Ishikawa (cell line): ENCODE data around the gene CIB1.

Source experiments
- CEBPB ChIP-seq: IDR thresholded peaks from 2 replicates; pipeline ENCODE4 v1.6.1; 2012
- CREB1 ChIP-seq: IDR thresholded peaks from 2 replicates; pipeline ENCODE4 v1.6.1; 2012; ENCODE audit warnings: low read depth
- EGR1 ChIP-seq: IDR thresholded peaks from 2 replicates; pipeline ENCODE4 v1.6.1; 2012
- EP300 ChIP-seq: IDR thresholded peaks from 2 replicates; pipeline ENCODE4 v1.6.1; 2012; ENCODE audit warnings: borderline replicate concordance
- FOXM1 ChIP-seq: IDR thresholded peaks from 2 replicates; pipeline ENCODE4 v1.6.1; 2012; ENCODE audit warnings: low read depth, borderline replicate concordance
- NFIC ChIP-seq: IDR thresholded peaks from 2 replicates; pipeline ENCODE4 v1.6.1; 2012
- RAD21 ChIP-seq: IDR thresholded peaks from 2 replicates; pipeline ENCODE4 v1.6.1; 2012; ENCODE audit warnings: low read depth
- TAF1 ChIP-seq: IDR thresholded peaks from 2 replicates; pipeline ENCODE4 v1.6.1; 2012; ENCODE audit warnings: low read depth, mild to moderate bottlenecking
- TCF12 ChIP-seq: IDR thresholded peaks from 2 replicates; pipeline ENCODE4 v1.6.1; 2012; ENCODE audit warnings: low read depth
- TEAD4 ChIP-seq: IDR thresholded peaks from 2 replicates; pipeline ENCODE4 v1.6.1; 2012
- YY1 ChIP-seq: IDR thresholded peaks from 2 replicates; pipeline ENCODE4 v1.6.1; 2012; ENCODE audit warnings: low read depth
- ZBTB7A ChIP-seq: IDR thresholded peaks from 2 replicates; pipeline ENCODE4 v1.6.1; 2012; ENCODE audit warnings: low read depth
- TF ChIP-seq, protein P1 (sequence below): IDR thresholded peaks from 2 replicates; pipeline ENCODE4 v1.6.1; 2012
- TF ChIP-seq, protein P2 (sequence below): IDR thresholded peaks from 2 replicates; pipeline ENCODE4 v1.6.1; 2012; ENCODE audit warnings: low read depth, mild to moderate bottlenecking
- TF ChIP-seq, protein P3 (sequence below): IDR thresholded peaks from 2 replicates; pipeline ENCODE4 v1.6.1; 2012

CIB1 gene

DNA sequence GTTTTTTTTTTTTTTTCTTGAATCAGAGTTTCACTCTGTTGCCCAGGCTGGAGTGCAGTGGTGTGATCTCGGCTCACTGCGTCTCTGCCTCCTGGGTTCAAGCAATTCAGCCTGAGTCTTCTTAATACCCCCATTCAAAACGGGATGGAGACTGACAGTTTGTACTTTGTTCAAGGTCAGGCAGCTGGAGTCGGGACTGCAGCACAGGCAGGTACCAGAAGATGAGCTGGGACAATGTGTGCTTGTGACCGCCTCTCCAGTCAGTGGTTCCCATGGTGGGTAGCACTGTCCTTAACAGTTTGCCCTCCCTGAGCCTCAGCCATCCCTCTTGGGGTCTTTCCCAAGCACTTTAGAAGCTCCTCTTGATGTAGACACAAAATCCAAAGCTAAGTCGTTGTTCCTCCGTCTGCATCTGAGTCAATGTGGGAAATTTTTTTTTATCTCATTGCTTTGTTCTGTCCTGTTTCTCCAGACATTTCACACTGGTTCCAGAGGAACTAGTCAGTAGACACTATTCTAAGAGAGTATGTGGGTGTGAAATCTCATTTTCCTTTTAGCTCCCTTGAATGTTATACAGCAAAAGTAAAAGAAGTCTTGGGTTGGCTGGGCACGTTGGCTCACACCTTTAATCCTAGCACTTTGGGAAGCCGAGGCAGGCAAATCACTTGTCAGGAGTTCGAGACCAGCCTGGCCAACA, 10.3 kb upstream of the CIB1 start:
- no peak for TF ChIP-seq EP300
- TF ChIP-seq NFIC: no peak
- TF ChIP-seq, protein P1, sequence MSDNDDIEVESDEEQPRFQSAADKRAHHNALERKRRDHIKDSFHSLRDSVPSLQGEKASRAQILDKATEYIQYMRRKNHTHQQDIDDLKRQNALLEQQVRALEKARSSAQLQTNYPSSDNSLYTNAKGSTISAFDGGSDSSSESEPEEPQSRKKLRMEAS: no peak

DNA sequence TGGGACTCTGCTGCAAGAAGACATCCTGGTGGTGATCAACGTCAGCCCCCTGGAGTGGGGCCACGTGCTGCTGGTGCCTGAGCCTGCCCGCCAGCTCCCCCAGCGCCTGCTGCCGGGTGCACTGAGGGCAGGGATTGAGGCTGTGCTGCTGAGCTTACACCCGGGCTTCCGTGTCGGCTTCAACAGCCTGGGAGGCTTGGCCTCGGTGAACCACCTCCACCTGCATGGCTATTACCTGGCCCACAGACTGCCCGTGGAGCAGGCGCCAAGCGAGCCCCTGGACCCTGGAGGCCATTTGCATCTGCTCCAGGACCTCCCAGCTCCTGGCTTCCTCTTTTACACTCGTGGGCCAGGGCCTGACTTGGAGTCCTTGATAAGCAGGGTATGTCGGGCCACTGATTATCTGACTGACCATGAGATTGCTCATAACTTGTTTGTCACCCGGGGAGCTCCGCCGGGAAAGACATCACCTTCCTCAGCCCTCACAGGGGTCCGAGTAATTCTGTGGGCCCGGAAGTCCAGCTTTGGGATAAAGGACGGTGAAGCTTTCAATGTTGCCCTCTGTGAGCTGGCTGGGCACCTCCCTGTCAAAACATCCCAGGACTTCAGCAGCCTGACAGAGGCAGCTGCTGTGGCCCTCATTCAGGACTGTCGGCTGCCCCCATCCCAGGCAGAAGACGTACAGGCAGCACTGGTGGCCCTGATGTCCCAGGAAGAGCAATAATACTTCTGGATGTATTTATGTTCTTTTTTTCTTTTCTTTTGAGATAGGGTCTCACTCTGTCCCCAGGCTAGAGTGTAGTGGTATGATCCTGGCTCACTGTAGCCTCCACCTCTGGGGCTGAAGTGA, 7.8 kb upstream of the CIB1 start:
- TF ChIP-seq TAF1 (no peak), NFIC (no peak), CREB1 (no peak), RAD21 (no peak), ZBTB7A (no peak), EP300 (no peak), EGR1 (no peak), TEAD4 (no peak), CEBPB (no peak), FOXM1 (no peak), TCF12 (no peak), YY1 (no peak)
- TF ChIP-seq, protein P2, sequence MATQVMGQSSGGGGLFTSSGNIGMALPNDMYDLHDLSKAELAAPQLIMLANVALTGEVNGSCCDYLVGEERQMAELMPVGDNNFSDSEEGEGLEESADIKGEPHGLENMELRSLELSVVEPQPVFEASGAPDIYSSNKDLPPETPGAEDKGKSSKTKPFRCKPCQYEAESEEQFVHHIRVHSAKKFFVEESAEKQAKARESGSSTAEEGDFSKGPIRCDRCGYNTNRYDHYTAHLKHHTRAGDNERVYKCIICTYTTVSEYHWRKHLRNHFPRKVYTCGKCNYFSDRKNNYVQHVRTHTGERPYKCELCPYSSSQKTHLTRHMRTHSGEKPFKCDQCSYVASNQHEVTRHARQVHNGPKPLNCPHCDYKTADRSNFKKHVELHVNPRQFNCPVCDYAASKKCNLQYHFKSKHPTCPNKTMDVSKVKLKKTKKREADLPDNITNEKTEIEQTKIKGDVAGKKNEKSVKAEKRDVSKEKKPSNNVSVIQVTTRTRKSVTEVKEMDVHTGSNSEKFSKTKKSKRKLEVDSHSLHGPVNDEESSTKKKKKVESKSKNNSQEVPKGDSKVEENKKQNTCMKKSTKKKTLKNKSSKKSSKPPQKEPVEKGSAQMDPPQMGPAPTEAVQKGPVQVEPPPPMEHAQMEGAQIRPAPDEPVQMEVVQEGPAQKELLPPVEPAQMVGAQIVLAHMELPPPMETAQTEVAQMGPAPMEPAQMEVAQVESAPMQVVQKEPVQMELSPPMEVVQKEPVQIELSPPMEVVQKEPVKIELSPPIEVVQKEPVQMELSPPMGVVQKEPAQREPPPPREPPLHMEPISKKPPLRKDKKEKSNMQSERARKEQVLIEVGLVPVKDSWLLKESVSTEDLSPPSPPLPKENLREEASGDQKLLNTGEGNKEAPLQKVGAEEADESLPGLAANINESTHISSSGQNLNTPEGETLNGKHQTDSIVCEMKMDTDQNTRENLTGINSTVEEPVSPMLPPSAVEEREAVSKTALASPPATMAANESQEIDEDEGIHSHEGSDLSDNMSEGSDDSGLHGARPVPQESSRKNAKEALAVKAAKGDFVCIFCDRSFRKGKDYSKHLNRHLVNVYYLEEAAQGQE: no peak
- TF ChIP-seq, protein P3, sequence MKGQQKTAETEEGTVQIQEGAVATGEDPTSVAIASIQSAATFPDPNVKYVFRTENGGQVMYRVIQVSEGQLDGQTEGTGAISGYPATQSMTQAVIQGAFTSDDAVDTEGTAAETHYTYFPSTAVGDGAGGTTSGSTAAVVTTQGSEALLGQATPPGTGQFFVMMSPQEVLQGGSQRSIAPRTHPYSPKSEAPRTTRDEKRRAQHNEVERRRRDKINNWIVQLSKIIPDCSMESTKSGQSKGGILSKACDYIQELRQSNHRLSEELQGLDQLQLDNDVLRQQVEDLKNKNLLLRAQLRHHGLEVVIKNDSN: no peak
- TF ChIP-seq, protein P1: no peak

DNA sequence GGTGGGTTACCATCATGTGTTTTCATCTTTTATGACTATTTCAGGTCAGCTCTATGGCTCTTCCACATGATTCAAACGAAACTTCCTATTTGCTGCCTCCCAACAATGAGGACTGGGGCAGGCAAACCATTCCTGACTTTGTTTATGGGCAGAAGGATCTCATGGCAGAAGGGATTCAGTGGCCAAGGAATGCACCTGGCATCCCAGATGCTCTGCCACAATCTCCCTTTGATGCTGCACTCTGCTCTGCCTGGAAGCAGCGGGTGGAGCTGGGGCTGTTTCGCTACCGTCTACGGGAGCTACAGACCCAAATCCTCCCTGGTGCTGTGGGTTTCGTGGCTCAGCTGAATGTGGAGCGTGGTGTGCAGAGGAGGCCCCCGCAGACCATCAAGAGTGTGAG, 7.1 kb upstream of the CIB1 start:
- TF ChIP-seq TEAD4 (no peak), NFIC (no peak), YY1 (no peak), TAF1 (no peak), TCF12 (no peak), EP300 (no peak), RAD21 (no peak), EGR1 (no peak), ZBTB7A (no peak), CEBPB (no peak), CREB1 (no peak), FOXM1 (no peak)
- TF ChIP-seq, protein P1: no peak
- TF ChIP-seq, protein P2: no peak
- TF ChIP-seq, protein P3: no peak

DNA sequence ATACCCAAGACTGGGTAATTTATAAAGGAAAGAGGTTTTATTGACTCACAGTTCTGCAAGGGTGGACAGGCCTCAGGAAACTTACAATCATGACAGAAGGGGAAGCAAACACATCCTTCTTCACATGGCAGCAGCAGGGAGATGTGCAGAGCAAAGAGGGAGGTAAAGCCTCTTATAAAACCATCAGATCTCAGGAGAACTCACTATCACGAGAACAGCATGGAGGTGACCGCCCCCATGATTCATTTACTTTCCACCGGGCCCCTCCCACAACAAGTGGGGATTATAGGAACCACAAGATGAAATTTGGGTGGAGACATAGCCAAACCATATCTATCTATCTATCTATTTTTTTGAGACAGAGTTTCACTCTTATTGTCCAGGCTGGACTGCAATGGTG, 5.6 kb upstream of the CIB1 start:
- TF ChIP-seq EP300 (no peak), CREB1 (no peak), ZBTB7A (no peak), NFIC (no peak), FOXM1 (no peak), TAF1 (no peak), EGR1 (no peak), TCF12 (no peak), TEAD4 (no peak)
- TF ChIP-seq, protein P1: no peak
- TF ChIP-seq, protein P2: no peak
- TF ChIP-seq, protein P3: no peak
